ENCODE measurements around the gene LY6G6C.
A peak's percentile ranks its signal among the peaks of the same experiment; 100 is the strongest.

LY6G6C gene

DNA sequence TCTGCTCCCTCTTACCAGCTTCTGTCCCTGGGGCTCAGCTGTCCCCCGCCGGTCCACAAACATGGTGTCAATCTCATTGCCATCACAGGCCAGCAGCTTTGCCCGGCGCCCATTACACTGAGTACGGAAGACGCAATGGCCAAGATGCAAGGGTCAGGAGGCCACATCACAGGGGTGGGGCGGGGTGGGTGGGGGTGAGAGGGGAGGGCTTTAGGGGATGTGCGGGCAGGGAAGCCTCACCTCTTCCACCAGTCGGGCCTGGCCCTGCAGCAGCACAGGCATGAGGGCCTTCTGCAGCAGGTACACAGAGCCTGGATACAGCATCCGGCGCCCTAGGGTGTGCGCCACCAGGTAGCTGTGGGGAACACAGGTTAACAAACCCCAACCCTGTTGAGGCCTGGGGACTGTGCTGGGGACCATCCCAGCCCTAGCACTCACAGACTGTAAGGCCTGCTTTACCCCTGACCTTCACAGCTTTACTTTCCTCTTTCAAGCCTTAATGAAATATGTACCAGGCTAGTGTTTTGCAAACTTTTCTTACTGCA, 29.9 kb downstream of the LY6G6C start:
- no peaks in the 10 kb centered on the region for H3K9me3 ChIP-seq (ENCODE audit: control insufficient read depth in 1 of 2, low read length in 2 of 2)
- H3K4me1 ChIP-seq (ENCODE audit: control insufficient read depth in 1 of 2, insufficient read depth in 2 of 2, low read length in 2 of 2): peaks cover 16 to 19% of the 10 kb centered on the region in 2 donors
- H3K27ac ChIP-seq (ENCODE audit: low read depth, low read length): no peak overlapping the region
- H3K27me3 ChIP-seq (ENCODE audit: control insufficient read depth in 1 of 2, insufficient read depth in 2 of 2, low read length in 2 of 2): no peaks in the 10 kb centered on the region
- H3K36me3 ChIP-seq (ENCODE audit: control insufficient read depth in 1 of 2, insufficient read depth in 2 of 2, low read length in 2 of 2): peaks cover 60 to 86% of the 10 kb centered on the region in 2 donors
- no peak overlapping the region for H3K4me3 ChIP-seq (ENCODE audit: low read depth in 1 of 2, low read length in 2 of 2)
- no peak overlapping the region for H3K9ac ChIP-seq (ENCODE audit: low read depth in 1 of 2, low read length in 2 of 2)

DNA sequence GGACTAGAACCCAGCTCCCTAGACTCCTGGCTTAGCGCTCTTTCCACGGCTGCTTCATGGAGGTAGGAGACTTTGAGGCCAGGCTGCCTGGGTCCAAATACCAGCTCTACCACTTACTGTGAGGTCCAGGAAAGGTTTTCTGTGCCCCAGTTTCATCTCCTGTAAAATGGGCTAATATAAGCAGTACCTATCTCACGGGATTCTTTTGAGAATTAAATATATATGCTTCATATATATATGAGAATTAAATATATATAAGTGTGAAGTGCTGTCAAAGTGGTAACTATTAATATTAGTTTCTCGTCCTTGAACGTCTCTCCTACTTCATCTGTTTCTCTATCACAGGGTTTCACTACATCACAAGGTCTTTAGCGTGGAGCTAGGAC, 30.5 kb downstream of the LY6G6C start:
- Histone ChIP-seq H3K27ac (ENCODE audit: low read depth, low read length) (peak overlapping the region; percentile 58), H3K9ac (ENCODE audit: low read depth in 1 of 2, low read length in 2 of 2) (peak overlapping the region in 1 of 2 donors; percentile 28), H3K36me3 (ENCODE audit: control insufficient read depth in 1 of 2, insufficient read depth in 2 of 2, low read length in 2 of 2) (peaks cover 64 to 86% of the 10 kb centered on the region in 2 donors), H3K4me3 (ENCODE audit: low read depth in 1 of 2, low read length in 2 of 2) (peak overlapping the region in 1 of 2 donors; percentile 8), H3K4me1 (ENCODE audit: control insufficient read depth in 1 of 2, insufficient read depth in 2 of 2, low read length in 2 of 2) (peaks cover 16 to 19% of the 10 kb centered on the region in 2 donors), H3K9me3 (ENCODE audit: control insufficient read depth in 1 of 2, low read length in 2 of 2) (no peaks in the 10 kb centered on the region), H3K27me3 (ENCODE audit: control insufficient read depth in 1 of 2, insufficient read depth in 2 of 2, low read length in 2 of 2) (no peaks in the 10 kb centered on the region)

DNA sequence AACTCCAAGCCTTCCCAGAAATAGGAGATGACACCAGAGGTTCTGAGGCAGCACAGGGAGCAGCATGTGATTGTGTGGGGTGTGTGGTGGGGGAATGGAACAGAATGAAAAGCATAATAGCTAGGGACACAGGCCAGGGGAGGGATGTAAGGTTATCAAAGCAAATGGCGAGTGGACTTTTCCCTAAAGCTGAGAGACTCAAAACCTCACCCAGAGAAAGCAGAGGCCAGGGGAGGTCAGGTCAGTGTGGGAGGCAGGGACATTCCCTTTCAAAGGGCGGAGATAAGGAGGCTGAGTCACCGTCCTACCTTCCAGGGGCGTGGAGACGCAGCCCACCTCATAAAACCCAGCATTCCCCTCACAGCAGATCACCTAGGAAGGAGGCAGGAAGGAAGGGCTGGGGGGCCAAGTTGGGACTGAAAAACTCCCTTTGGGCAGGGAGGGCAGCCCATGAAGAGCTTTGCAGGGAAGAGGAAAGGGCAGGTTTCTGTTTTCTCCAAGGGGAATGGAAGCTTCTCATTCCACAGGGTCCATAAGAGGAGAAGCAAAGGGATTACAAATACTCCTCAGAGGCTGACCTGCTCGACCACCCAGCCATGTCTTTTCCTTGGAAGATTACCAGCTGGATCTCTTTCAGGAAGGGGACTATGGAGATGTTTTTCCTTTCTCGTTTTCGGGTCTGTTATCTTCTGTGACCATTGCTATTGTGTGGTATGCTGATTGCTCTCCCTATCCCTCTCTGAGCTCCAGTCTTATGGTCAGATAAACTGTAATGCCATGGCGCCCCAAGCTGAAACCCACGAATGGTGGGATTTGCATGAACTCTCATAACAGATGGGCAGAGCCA, 31.1 kb downstream of the LY6G6C start:
- no peaks in the 10 kb centered on the region for H3K27me3 ChIP-seq (ENCODE audit: control insufficient read depth in 1 of 2, insufficient read depth in 2 of 2, low read length in 2 of 2)
- H3K9me3 ChIP-seq (ENCODE audit: control insufficient read depth in 1 of 2, low read length in 2 of 2): no peaks in the 10 kb centered on the region
- H3K27ac ChIP-seq (ENCODE audit: low read depth, low read length): peak overlapping the region; percentile 58
- H3K4me1 ChIP-seq (ENCODE audit: control insufficient read depth in 1 of 2, insufficient read depth in 2 of 2, low read length in 2 of 2): peaks cover 16 to 19% of the 10 kb centered on the region in 2 donors
- H3K4me3 ChIP-seq (ENCODE audit: low read depth in 1 of 2, low read length in 2 of 2): peak overlapping the region in 1 of 2 donors; percentile 8
- peak overlapping the region in 1 of 2 donors; percentile 28 for H3K9ac ChIP-seq (ENCODE audit: low read depth in 1 of 2, low read length in 2 of 2)
- H3K36me3 ChIP-seq (ENCODE audit: control insufficient read depth in 1 of 2, insufficient read depth in 2 of 2, low read length in 2 of 2): peaks cover 65 to 87% of the 10 kb centered on the region in 2 donors

DNA sequence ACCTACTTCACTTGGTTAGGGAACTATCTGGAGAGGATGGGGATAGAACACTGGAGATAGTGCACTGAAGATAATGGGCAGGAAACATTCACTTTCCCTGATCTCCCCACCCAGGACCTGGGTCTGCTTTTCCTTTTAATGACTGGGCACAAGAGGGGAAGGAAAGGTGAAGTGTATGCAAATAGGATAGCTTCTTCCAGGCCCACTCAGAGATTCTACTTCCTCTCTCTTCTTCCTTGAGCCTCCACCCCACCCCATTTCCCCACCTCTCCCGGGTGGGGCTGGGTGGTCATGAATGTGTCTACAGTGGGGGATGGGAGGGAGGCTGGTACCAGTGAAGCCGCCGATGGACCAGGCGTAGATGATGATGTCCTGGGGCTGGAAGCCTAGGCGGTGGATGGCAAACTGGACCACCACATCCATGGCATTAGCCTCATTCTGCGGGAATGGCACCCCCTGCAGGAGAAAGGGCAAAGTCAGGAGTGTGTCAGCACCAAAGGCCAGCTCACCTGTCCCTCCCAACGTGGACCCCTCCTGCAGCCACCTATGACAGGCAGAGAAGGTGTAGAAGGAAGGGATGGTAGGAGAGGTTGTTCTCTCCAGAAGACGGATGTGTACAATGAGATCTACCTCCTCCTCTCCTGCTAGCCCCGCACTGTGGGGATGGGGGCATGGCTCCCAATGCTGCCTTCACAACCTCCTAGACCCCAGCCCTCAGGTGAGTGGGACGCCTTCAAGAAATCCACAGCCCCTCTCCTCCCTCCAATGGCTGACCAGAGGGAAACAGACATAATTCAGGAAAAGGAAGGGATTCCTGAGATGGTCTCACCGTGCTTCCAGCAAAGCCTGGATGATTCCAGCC, 32.1 kb downstream of the LY6G6C start:
- H3K9ac ChIP-seq (ENCODE audit: low read depth in 1 of 2, low read length in 2 of 2): peak overlapping the region in 1 of 2 donors; percentile 5
- peak overlapping the region; percentile 33 for H3K27ac ChIP-seq (ENCODE audit: low read depth, low read length)
- H3K4me1 ChIP-seq (ENCODE audit: control insufficient read depth in 1 of 2, insufficient read depth in 2 of 2, low read length in 2 of 2): peaks cover 16 to 19% of the 10 kb centered on the region in 2 donors
- H3K27me3 ChIP-seq (ENCODE audit: control insufficient read depth in 1 of 2, insufficient read depth in 2 of 2, low read length in 2 of 2): no peaks in the 10 kb centered on the region
- H3K9me3 ChIP-seq (ENCODE audit: control insufficient read depth in 1 of 2, low read length in 2 of 2): no peaks in the 10 kb centered on the region
- H3K36me3 ChIP-seq (ENCODE audit: control insufficient read depth in 1 of 2, insufficient read depth in 2 of 2, low read length in 2 of 2): peaks cover 60 to 81% of the 10 kb centered on the region in 2 donors
- peak overlapping the region in 1 of 2 donors; percentile 8 for H3K4me3 ChIP-seq (ENCODE audit: low read depth in 1 of 2, low read length in 2 of 2)

DNA sequence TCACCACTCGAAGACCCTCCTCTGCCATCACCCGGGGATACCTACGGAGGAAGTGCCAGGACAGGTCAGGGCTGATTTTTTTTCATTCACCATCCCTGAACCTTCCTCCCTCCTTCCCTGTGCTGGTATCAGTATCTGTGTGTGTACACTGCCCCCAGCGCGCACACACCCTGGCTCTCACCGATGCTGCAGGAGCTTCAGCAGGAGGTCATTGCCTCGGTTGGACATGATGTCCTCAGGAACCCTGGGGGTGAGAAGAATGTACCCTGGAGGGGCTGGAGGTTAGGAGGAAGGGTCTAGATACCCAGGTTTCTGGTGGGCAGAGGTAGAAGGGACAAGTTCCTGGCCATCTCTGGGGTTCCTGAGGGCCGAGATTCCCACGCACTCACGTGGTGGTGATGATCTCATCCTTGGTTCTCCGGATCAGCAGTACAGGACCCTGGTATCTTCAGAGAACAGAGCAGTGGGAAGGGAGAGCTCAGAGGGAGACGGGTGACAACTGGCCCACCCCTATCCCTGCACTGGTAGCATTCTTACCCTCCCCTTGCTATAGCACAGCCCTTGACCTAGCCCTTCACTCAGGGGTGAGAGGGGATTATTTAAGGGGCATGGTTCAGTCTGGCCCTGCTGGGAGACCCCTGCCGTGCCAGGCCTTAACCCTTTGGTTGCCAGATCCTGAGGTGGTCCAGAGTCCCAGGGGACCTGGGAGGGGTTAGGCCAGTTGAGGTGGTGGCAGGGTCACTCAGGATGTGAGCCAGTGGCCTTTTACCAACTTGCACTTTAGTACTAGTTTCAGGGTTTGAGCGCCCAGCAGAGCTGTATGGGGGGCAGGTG, 33.5 kb downstream of the LY6G6C start:
- no peak overlapping the region for H3K9ac ChIP-seq (ENCODE audit: low read depth in 1 of 2, low read length in 2 of 2)
- H3K27me3 ChIP-seq (ENCODE audit: control insufficient read depth in 1 of 2, insufficient read depth in 2 of 2, low read length in 2 of 2): no peaks in the 10 kb centered on the region
- peaks cover 52 to 68% of the 10 kb centered on the region in 2 donors for H3K36me3 ChIP-seq (ENCODE audit: control insufficient read depth in 1 of 2, insufficient read depth in 2 of 2, low read length in 2 of 2)
- peaks cover 16 to 26% of the 10 kb centered on the region in 2 donors for H3K4me1 ChIP-seq (ENCODE audit: control insufficient read depth in 1 of 2, insufficient read depth in 2 of 2, low read length in 2 of 2)
- no peak overlapping the region for H3K4me3 ChIP-seq (ENCODE audit: low read depth in 1 of 2, low read length in 2 of 2)
- no peaks in the 10 kb centered on the region for H3K9me3 ChIP-seq (ENCODE audit: control insufficient read depth in 1 of 2, low read length in 2 of 2)
- no peak overlapping the region for H3K27ac ChIP-seq (ENCODE audit: low read depth, low read length)

DNA sequence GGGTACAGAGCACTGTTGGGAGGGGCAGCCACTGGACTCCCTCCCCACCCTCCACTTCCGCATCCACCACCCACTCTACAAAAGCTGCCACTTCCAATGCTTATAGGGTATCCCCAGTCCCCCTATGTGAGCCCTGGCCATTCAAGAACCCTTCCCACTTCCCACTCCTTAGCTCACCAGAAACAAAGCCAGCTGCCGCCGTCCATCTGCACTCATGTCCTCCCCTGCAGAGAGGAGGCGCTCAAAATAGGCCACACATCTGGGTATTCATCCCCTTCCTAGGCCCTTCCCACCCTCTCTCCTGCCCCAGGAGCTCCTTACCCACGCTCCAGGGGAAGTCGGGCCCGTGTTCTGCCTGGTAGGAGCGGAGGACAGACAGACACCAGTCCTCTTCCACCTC, 34.2 kb downstream of the LY6G6C start:
- H3K9ac ChIP-seq (ENCODE audit: low read depth in 1 of 2, low read length in 2 of 2): no peak overlapping the region
- peaks cover 16 to 26% of the 10 kb centered on the region in 2 donors for H3K4me1 ChIP-seq (ENCODE audit: control insufficient read depth in 1 of 2, insufficient read depth in 2 of 2, low read length in 2 of 2)
- H3K36me3 ChIP-seq (ENCODE audit: control insufficient read depth in 1 of 2, insufficient read depth in 2 of 2, low read length in 2 of 2): peaks cover 46 to 62% of the 10 kb centered on the region in 2 donors
- no peak overlapping the region for H3K27ac ChIP-seq (ENCODE audit: low read depth, low read length)
- no peaks in the 10 kb centered on the region for H3K9me3 ChIP-seq (ENCODE audit: control insufficient read depth in 1 of 2, low read length in 2 of 2)
- H3K27me3 ChIP-seq (ENCODE audit: control insufficient read depth in 1 of 2, insufficient read depth in 2 of 2, low read length in 2 of 2): no peaks in the 10 kb centered on the region
- no peak overlapping the region for H3K4me3 ChIP-seq (ENCODE audit: low read depth in 1 of 2, low read length in 2 of 2)

DNA sequence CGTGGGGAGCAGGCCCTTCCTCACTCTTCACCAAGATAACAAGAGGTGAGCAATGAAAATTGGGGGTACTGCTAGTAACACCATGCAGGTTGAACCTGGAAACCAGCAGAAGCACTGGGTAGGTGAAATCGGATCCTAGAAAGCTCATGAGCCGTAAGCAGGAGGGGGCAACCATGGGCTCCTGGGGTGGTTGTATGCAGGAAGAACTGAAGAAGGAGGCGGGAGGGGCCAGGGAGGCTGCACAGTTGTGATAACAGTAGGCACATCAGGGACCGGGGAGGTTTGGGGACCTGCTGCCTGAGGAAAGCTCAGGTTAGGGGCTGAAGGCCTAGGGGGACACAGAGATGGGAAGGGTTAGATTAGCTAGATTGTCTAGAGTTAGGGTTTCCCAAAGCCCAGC, 35.1 kb downstream of the LY6G6C start:
- Histone ChIP-seq H3K36me3 (ENCODE audit: control insufficient read depth in 1 of 2, insufficient read depth in 2 of 2, low read length in 2 of 2) (peaks cover 41 to 54% of the 10 kb centered on the region in 2 donors), H3K4me1 (ENCODE audit: control insufficient read depth in 1 of 2, insufficient read depth in 2 of 2, low read length in 2 of 2) (peaks cover 20 to 27% of the 10 kb centered on the region in 2 donors), H3K27ac (ENCODE audit: low read depth, low read length) (no peak overlapping the region), H3K9ac (ENCODE audit: low read depth in 1 of 2, low read length in 2 of 2) (no peak overlapping the region), H3K9me3 (ENCODE audit: control insufficient read depth in 1 of 2, low read length in 2 of 2) (no peaks in the 10 kb centered on the region), H3K27me3 (ENCODE audit: control insufficient read depth in 1 of 2, insufficient read depth in 2 of 2, low read length in 2 of 2) (no peaks in the 10 kb centered on the region), H3K4me3 (ENCODE audit: low read depth in 1 of 2, low read length in 2 of 2) (no peak overlapping the region)

DNA sequence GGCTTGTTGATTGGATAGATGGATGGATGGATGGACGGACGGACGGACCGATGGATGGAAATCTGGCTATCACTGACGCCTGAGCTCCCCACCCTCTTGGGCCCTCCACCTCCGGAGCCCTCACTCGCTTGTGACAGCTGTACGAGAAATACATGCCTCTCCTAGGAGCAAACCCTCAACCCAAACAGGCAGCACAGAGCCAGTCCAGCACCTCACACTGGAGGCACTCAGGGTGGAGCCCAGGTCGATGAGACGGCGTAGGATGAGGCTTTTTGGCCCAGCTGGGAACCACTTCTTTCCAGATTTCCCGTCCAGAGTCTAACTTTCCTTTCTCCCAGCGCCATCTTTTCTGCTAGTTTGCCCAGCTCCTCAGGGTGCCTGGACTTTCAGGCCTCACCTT, 38.0 kb downstream of the LY6G6C start:
- Histone ChIP-seq H3K9ac (ENCODE audit: low read depth in 1 of 2, low read length in 2 of 2) (peak overlapping the region; percentile 8 to 48), H3K27me3 (ENCODE audit: control insufficient read depth in 1 of 2, insufficient read depth in 2 of 2, low read length in 2 of 2) (no peaks in the 10 kb centered on the region), H3K4me3 (ENCODE audit: low read depth in 1 of 2, low read length in 2 of 2) (peak overlapping the region; percentile 47 to 59), H3K27ac (ENCODE audit: low read depth, low read length) (peak overlapping the region; percentile 65), H3K36me3 (ENCODE audit: control insufficient read depth in 1 of 2, insufficient read depth in 2 of 2, low read length in 2 of 2) (peaks cover 22 to 34% of the 10 kb centered on the region in 2 donors), H3K4me1 (ENCODE audit: control insufficient read depth in 1 of 2, insufficient read depth in 2 of 2, low read length in 2 of 2) (peaks cover 11 to 16% of the 10 kb centered on the region in 2 donors), H3K9me3 (ENCODE audit: control insufficient read depth in 1 of 2, low read length in 2 of 2) (no peaks in the 10 kb centered on the region)

DNA sequence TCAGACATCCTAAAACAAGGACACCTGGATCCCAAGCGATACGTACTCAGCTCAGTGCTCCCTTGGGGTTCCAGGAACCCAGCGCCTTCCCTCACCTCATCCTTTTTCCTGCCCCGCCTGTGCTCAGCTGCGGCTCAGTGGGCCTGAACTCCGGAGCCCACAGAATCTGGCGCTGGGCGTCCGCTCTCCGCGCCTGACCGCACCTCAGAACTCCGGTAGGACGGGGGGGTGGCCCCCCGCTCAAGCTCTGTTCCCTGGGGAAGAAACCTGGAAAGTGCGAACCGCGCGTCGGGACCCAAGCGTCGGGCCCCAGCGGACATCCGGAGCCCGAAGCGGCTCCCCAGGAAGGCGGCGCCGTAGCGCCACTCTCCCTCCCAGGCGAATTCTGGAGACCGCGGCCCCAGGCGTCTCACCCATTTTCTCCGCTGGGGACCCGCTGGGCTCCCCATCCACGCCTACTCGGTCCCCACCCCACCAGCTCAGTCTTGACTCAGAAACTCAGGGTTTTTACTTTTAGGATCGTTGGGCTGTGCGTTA, 40.3 kb downstream of the LY6G6C start:
- peak overlapping the region; percentile 62 to 89 for H3K9ac ChIP-seq (ENCODE audit: low read depth in 1 of 2, low read length in 2 of 2)
- peaks cover 11 to 16% of the 10 kb centered on the region in 2 donors for H3K4me1 ChIP-seq (ENCODE audit: control insufficient read depth in 1 of 2, insufficient read depth in 2 of 2, low read length in 2 of 2)

More for the DNA sequence above, 40.3 kb downstream of the LY6G6C start:
- Histone ChIP-seq H3K27ac (ENCODE audit: low read depth, low read length) (peak overlapping the region; percentile 63), H3K9me3 (ENCODE audit: control insufficient read depth in 1 of 2, low read length in 2 of 2) (no peaks in the 10 kb centered on the region), H3K4me3 (ENCODE audit: low read depth in 1 of 2, low read length in 2 of 2) (peak overlapping the region; percentile 66 to 75), H3K36me3 (ENCODE audit: control insufficient read depth in 1 of 2, insufficient read depth in 2 of 2, low read length in 2 of 2) (peaks cover 5 to 10% of the 10 kb centered on the region in 2 donors), H3K27me3 (ENCODE audit: control insufficient read depth in 1 of 2, insufficient read depth in 2 of 2, low read length in 2 of 2) (no peaks in the 10 kb centered on the region)
